ENCODE results near the gene KLF11. TPM values are rescaled to one million over a fixed set of nuclear protein-coding genes. Genes with fewer than 3 reads are reported as not detected.

Gene KLF11
- total RNA-seq, 2 donors from 2014 or later, result 9.3 to 13.1 TPM

DNA sequence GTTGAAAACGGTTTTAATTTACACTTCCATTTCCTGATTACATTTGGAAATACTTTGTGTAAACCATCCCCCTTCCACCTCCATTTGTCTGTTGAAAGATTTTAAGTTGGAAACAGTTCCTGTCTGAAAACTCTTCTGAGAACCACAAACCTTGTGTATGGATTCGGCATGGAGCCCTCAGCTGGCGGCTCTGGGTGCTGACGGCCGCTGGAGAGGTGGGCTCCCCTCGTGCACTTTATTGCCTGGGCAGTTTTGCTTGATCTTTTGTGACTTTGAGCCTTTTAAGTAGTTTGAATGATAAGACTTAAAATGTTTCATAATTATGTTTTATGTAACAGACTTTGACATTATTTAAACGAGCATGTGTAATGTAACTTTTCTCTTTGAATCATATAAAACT, 11.1 kb downstream of the KLF11 start:
- WGBS, 2 experiments (ENCODE audit: insufficient coverage in 1 of 2, insufficient read length in 1 of 2), result 89 to 90% methylated on average over 4 to 7 of the region's 7 CpGs
- DNase-seq, result no peak
- no peaks in the 10 kb centered on the region for H3K4me1 ChIP-seq (ENCODE audit: control insufficient read depth, insufficient read depth, low read length)
- peaks cover 37% of the 10 kb centered on the region for H3K36me3 ChIP-seq (ENCODE audit: control insufficient read depth, insufficient read depth, low read length)
- H3K9ac ChIP-seq (ENCODE audit: extremely low read depth, low read length, poor library complexity, severe bottlenecking), result no peak overlapping the region
- no peaks in the 10 kb centered on the region for H3K27me3 ChIP-seq (ENCODE audit: control insufficient read depth, insufficient read depth, low read length, poor library complexity, severe bottlenecking)
- Mint-ChIP-seq H3K27me3 (ENCODE audit: insufficient read depth) (no peaks in the 10 kb centered on the region), H3K4me3 (no peak overlapping the region), H3K9me3 (no peaks in the 10 kb centered on the region), H3K27ac (no peak overlapping the region), H3K36me3 (ENCODE audit: low read depth) (peaks cover 21% of the 10 kb centered on the region), H3K4me1 (peaks cover 24% of the 10 kb centered on the region)
- H3K27ac ChIP-seq (ENCODE audit: low read depth, low read length), result no peak overlapping the region
- no peaks in the 10 kb centered on the region for H3K9me3 ChIP-seq (ENCODE audit: control insufficient read depth, low read length)
- H3K4me3 ChIP-seq (ENCODE audit: low read length), result no peak overlapping the region
- TF ChIP-seq, protein P1, sequence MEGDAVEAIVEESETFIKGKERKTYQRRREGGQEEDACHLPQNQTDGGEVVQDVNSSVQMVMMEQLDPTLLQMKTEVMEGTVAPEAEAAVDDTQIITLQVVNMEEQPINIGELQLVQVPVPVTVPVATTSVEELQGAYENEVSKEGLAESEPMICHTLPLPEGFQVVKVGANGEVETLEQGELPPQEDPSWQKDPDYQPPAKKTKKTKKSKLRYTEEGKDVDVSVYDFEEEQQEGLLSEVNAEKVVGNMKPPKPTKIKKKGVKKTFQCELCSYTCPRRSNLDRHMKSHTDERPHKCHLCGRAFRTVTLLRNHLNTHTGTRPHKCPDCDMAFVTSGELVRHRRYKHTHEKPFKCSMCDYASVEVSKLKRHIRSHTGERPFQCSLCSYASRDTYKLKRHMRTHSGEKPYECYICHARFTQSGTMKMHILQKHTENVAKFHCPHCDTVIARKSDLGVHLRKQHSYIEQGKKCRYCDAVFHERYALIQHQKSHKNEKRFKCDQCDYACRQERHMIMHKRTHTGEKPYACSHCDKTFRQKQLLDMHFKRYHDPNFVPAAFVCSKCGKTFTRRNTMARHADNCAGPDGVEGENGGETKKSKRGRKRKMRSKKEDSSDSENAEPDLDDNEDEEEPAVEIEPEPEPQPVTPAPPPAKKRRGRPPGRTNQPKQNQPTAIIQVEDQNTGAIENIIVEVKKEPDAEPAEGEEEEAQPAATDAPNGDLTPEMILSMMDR (conservative IDR thresholded peaks at IDR 0.05), result peak; percentile 48

GRCh38 chr2:10054976-10055375, 11.6 kb downstream of the KLF11 start:
- Histone ChIP-seq H3K27me3 (ENCODE audit: control insufficient read depth, insufficient read depth, low read length, poor library complexity, severe bottlenecking) (no peaks in the 10 kb centered on the region), H3K36me3 (ENCODE audit: control insufficient read depth, insufficient read depth, low read length) (peaks cover 32% of the 10 kb centered on the region), H3K9me3 (ENCODE audit: control insufficient read depth, low read length) (no peaks in the 10 kb centered on the region), H3K4me1 (ENCODE audit: control insufficient read depth, insufficient read depth, low read length) (no peaks in the 10 kb centered on the region), H3K9ac (ENCODE audit: extremely low read depth, low read length, poor library complexity, severe bottlenecking) (no peak overlapping the region), H3K27ac (ENCODE audit: low read depth, low read length) (no peak overlapping the region), H3K4me3 (ENCODE audit: low read length) (no peak overlapping the region)
- Mint-ChIP-seq H3K27me3 (ENCODE audit: insufficient read depth) (no peaks in the 10 kb centered on the region), H3K4me3 (no peak overlapping the region), H3K36me3 (ENCODE audit: low read depth) (peaks cover 16% of the 10 kb centered on the region), H3K4me1 (peaks cover 24% of the 10 kb centered on the region), H3K27ac (no peak overlapping the region), H3K9me3 (no peaks in the 10 kb centered on the region)
- TF ChIP-seq, protein P1 (conservative IDR thresholded peaks at IDR 0.05), result no peak
- no peak for DNase-seq
- 91% methylated on average over 3 to 7 of the region's 7 CpGs for WGBS, 2 experiments (ENCODE audit: insufficient coverage in 1 of 2, insufficient read length in 1 of 2)

GRCh38 chr2:10056439-10056838, 13.1 kb downstream of the KLF11 start:
- Histone ChIP-seq H3K36me3 (ENCODE audit: control insufficient read depth, insufficient read depth, low read length) (peaks cover 30% of the 10 kb centered on the region), H3K9ac (ENCODE audit: extremely low read depth, low read length, poor library complexity, severe bottlenecking) (no peak overlapping the region), H3K27me3 (ENCODE audit: control insufficient read depth, insufficient read depth, low read length, poor library complexity, severe bottlenecking) (no peaks in the 10 kb centered on the region), H3K4me1 (ENCODE audit: control insufficient read depth, insufficient read depth, low read length) (no peaks in the 10 kb centered on the region), H3K27ac (ENCODE audit: low read depth, low read length) (no peak overlapping the region), H3K9me3 (ENCODE audit: control insufficient read depth, low read length) (no peaks in the 10 kb centered on the region), H3K4me3 (ENCODE audit: low read length) (peak overlapping the region; percentile 68)
- no peaks in the 10 kb centered on the region for H3K27me3 Mint-ChIP-seq (ENCODE audit: insufficient read depth)
- no peak for DNase-seq
- H3K27ac Mint-ChIP-seq, result no peak overlapping the region
- TF ChIP-seq, protein P1 (conservative IDR thresholded peaks at IDR 0.05), result no peak
- H3K4me3 Mint-ChIP-seq, result peak overlapping the region; percentile 49
- peaks cover 24% of the 10 kb centered on the region for H3K4me1 Mint-ChIP-seq
- H3K36me3 Mint-ChIP-seq (ENCODE audit: low read depth), result peaks cover 16% of the 10 kb centered on the region
- whole genome bisulfite sequencing, 2 experiments (ENCODE audit: insufficient coverage in 1 of 2, insufficient read length in 1 of 2), result 78 to 82% methylated on average over 8 to 11 of the region's 11 CpGs
- H3K9me3 Mint-ChIP-seq, result no peaks in the 10 kb centered on the region
